Stimulated activated CD4-positive, alpha-beta T cell treated with anti-CD3 and anti-CD28 coated beads, Interleukin-2, amount 100 ng/mL, for 48 hours (primary cell): ENCODE measurements around the gene PLP2.

Experiments
- DNase-seq, 2 donors: peaks; one replicate each; pipeline ENCODE4 v3.0.0-alpha.2; 2020

Gene PLP2

DNA sequence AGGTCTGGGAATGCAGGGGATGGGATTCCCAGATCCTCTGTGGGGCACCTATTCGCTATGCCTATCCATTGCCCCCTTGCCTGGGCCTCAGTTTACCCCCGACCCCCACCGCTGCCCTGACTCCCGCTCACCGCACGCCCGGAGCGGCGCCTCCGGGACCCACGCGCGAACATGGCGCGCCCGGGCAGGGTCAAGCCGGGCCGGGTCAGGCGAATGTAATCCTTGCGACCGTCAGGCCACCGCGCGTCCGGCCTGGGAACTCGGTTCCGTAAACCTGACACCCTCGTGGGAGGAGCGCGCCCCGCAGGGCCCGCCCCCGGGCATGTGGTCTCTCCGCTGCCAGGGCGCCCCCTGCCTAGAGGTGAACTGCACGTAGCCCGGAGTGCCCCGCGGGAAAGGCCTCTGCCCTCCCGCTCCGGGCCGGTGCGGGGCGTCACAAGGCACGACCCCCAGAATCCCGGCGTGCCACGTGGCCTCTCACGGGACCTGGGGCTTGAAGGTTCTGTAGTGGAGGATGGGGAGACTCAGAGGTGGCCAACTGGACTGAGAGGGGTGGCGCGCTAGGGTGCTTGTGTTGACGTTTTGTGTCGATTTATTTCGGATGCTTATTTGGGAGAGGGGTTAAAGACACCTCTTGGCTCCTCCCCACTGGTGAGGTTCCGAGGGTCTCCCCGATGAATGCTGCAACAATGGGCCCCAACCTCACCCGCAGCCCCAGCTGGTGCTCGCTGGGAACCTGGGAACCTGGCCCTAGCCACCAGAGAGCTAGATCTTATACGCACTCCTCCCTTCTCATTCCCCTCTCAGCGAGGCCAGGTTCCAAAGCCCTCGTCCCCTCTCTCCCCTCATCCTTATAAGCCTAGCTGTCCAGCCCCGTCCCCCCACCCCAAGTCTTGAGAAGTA is 14.7 kb downstream of the PLP2 start, which contains the start of gene PRICKLE3:
TSS of gene PRICKLE3 (minus strand) at position 249 of the 903 bp plus-strand sequence. CDS start at position 173, 76 bp downstream.
- DNase-seq = peak; percentile 56 to 61

GRCh38 chrX:49187028-49187394 is 15.3 kb downstream of the PLP2 start:
- DNase-seq = no peak

DNA sequence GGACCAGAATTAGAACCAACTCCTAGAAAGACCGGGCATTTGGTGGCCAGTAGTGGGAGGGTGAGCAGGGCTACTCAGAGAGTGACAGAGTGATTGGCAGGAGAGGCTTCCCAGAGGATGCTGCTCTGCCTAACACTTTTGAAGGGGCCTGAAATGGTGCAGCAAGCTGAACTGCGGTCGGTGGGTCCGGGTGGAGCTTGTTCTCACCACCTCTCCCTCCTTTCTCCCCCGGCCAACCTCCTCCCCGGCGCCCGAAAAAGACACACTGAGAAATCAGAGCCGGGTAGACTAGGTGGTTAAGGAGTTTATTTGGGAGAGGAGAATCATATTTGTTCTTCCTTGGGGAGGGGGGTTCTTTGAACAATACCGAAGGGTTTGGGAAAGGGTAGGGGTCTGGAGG is 15.8 kb downstream of the PLP2 start:
- DNase-seq = no peak

- no peak for DNase-seq
These were observed 16.9 kb downstream of the PLP2 start for GRCh38 chrX:49188468-49189076.

DNA sequence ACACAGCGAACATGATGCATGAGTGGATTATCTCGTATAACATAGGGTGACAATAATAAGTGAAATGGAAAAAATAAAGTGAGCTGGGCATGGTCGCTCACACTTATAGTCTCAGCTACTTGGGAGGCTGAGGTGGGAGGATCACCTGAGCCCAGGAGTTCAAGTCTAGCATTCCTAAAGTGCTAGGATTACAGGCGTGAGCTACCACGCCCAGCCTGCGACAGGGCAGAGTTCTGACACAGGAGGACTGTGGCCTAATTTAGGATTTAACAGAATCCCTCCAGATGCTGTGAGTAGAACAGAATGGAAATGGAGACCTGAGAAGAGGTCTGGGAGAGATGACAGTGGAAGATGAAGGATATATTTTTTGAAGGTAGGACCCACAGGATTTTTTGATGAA is 17.9 kb downstream of the PLP2 start:
- DNase-seq = no peak

DNA sequence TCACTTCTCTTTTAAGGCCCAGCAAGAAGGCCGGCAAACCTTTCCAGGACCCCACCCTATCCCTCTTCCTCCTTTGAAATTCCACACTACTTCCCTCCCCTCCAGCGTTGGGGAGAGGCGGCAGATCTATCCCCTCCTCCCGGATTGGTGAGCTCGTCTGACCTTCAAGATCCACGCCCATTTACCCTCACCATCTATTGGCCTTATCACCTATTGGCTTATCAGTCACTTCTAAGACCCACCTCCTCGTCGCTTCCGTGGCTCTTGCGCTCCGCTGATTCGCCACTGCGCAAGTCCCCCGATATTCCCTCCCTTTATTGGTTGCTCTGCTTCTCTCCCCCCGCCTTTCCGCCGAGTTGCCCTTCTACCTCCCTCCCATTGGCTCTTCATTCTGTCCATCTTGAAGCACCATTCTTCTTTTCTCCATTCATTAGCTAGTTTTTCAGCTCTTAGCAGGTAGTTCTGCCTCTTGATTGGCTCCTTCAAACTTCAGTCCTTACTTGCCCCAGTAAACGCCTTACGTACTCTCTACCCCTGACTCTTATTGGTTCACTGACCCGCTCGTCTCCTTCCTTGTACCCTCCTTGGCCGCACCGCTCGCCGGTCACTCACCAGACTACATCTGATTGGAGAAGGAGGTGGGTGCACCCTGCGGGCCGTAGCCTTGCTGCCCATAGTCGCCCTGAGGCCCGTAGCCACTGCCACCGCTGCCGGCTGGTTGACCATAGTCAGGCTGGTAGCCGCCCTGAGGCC is 19.3 kb downstream of the PLP2 start:
- DNase-seq = peak; percentile 68

DNA sequence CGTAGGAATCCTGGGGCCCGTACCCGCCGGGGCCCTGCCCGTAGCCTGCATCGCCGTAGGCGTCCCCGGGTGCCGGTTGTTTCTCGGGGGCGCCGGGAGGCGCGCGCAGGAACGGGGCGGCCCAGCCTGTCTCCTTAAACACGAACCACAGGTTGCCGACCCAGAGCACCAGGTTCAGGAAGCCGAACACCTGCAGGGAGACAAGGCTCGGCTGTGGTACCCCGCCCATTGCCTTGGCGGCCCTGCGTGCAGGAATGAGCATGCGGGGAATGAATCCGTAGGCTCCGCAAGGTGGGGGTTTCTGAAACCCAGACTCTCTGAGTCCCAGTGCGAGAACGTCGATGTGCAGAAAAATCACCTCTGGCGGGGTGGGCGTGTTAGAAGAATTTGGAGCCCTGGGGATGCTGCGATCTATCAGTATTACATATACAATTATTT is 19.9 kb downstream of the PLP2 start:
- no peak for DNase-seq

- DNase-seq = peak in 1 of 2 donors; percentile 42
These were observed 21.1 kb downstream of the PLP2 start for GRCh38 chrX:49192722-49193328.

DNA sequence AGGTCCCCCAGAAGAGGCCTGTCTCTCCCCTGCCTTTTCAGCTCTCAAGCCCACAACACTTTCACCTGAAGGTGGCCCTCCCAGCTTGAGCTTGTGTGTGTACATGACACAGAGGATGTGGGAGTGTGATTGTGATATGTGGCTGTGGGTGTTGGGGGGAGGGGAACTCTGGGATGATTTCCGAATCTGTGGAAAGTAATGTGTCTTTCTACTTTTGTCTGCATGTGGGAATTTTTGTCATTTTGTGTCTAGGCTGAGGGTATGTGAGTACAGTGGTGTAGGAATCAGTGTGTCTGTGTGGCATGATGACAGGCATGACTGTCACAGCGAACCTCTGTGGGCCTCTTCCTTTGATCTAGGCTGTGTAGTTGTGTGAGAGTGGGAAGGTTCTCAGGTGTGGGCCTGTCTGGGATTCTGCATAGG is 21.9 kb downstream of the PLP2 start:
- no peak for DNase-seq

DNA sequence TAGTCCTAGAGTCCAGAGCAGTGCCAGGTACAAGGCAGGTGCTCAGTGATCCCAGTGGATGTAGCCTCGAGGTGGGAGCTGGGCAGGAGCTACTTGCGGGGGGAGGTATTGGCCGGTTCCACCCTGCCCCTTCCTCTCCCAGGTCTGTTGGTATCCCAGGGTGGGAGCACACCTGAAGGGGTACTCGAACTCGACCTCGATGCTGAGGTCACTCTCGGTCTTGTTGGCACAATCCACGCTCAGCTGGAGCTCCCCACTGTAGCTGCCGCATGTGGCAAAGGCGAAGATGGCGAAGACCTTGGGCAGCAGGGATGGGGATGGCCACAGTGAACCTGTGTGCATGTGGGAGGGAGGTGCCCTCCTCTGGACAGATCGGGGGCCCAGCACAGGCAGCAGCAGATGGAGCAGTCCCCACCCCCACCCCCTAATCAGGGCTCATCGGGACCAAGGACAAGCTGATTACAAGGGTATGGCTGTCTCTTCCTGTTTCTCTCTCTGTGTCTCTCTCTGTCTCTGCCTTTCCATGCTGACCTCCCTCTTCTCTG is 25.9 kb downstream of the PLP2 start:
- no peak for DNase-seq

DNA sequence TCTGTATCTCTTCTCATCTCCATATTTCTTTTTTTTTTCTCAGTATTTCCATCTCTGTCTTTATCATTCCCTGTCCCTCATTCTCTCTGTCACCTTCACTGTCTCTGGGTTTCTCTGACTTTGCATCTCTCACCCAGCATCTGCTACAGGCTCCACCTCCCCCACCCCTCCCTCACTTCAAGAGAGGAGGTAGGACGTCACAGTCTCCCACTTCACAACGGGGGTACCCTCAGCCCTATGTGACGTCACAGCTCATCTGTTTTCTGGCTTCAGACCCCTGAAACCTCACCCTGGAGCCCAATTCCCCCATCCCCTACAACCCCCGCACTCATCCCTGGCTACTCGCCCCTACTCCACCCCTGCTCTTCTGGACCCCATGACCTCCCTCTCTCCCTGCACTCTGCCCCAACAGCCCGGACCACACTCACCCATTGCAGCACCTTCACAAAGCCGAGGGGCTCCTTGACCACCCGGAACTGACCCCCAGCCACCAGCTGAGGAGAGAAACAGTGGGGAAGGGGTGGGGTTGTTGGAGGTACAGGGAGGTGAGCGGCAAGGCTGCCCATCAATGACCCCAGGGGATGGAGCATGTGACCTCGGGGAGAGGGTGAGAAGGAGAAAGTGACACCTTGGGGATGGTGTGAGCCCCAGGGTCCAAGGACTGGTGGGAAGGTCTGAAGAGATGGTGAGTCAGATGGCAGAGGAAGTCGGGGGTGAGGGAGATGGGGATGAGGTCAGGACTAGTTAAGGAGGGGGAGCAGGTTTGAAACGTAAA is 27.0 kb downstream of the PLP2 start:
- no peak for DNase-seq

DNA sequence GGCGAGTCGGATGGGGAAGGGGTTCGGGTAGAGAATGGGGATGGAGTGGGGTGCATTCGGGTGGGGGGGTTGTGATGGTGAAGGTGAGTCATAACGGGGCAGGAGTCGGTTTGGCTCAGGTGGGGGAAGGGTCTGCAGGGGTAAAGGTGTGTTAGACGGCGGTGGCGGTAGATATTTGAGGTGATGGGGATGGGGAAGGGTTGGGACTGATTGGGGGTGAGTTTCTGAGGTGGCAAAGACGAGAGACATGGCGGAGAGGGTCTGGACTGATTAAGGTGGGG is 27.6 kb downstream of the PLP2 start:
- no peak for DNase-seq

GRCh38 chrX:49199906-49200771 is 28.4 kb downstream of the PLP2 start, which contains the start of gene SYP:
Gene SYP (minus strand): TSS chrX:49200193. CDS start chrX:49200186, 7 bp downstream.
- DNase-seq = peak; percentile 79 to 85

- no peak for DNase-seq
These were observed 30.3 kb downstream of the PLP2 start for GRCh38 chrX:49202022-49202421.

GRCh38 chrX:49203536-49203935 is 31.8 kb downstream of the PLP2 start:
- no peak for DNase-seq

DNA sequence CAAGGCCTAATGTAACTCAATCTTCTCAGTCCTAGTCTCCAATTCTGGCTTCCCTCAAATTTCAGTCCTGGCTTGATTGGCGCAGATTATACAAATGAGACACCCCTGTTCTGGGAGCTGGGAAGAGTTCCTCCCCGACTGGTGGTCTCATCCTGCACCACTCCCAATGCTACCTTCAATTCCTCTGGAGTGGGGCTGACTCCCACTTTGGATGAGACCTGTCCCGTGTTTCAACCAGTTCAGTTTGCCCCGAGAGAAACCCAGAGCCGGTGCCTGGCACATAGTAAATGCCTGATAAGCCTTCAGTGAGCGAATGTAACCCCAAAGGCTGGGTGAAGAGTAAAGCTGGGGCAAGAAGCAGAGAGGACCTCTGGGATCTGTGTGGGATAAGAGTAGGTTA is 32.3 kb downstream of the PLP2 start:
- no peak for DNase-seq

DNA sequence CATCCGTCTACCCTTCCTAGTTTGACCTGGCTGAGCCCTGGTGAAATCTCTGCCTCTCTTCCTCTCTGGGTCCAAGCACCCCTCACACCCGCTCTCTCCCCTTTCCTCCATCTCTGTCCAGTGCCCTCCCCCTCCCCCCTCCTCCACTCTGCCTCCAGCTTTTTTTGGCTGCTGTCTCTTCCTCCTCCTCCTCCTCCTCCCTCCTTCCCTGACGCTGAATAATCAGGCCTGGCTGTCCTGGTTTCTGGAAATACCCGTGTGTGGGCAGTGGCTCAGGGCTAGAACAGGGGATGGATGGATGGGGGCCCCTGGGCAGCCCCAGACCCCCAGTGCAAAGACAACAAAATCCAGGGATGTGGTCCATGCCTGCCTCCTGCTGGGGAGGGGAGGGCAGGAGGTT is 33.0 kb downstream of the PLP2 start:
- DNase-seq = no peak

- DNase-seq = no peak
These were observed 33.7 kb downstream of the PLP2 start for GRCh38 chrX:49205443-49205842.

GRCh38 chrX:49206543-49206942 is 34.8 kb downstream of the PLP2 start:
- DNase-seq = no peak

DNA sequence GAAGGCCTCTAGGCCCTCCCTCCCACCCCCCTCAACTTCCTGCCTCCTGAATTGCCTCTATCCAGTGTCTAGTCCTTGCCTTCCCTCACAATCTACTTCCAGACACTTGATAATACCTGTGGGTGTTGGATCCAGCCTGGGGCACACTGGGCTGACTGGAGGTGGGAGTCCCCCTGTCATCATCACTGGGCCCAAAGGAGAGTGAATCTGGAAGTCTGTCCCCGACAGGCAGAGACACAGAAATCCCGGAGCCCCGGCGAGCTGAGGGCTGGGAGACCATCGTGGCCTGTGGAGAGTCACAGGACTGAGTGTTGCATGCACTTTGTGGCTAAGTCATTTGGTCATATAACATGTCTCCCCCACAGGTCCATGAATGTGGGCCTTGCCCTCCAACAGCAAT is 36.7 kb downstream of the PLP2 start:
- no peak for DNase-seq
